Pancreas (tissue), 10 donors: ENCODE data around the gene VASH1. TPM values are rescaled to one million over a fixed set of nuclear protein-coding genes. Genes with fewer than 3 reads are reported as not detected.
A peak's percentile ranks its signal among the peaks of the same experiment; 100 is the strongest.

Source experiments
- ATAC-seq, 4 donors: fragments of 200-7000 bp; cut with Tn5 transposase; one replicate each; pipeline versions ENCODE4 v1.8.0 to v1.9.1; 2020; ENCODE audit warnings: mild to moderate bottlenecking in 4 of 4, moderate library complexity in 4 of 4
- DNase-seq, 6 donors: peaks; one replicate each; pipeline ENCODE4 v3.0.0-alpha.2; 2020
- FAIRE-seq: peaks from 2 replicates; lab custom pipeline; 2012; peaks lifted over from hg19 to GRCh38; lab: Jason Lieb, UNC
- H3K27ac ChIP-seq, 4 donors: fragments of 200-600 bp; sonication (generic); 1 replicate in 3 of 4; 2 replicates in 1 of 4; pipeline versions ENCODE4 v1.5.0 to v1.8.0; 2020
- H3K27me3 ChIP-seq, 4 donors: fragments of 200-600 bp; one replicate each; pipeline ENCODE4 v1.8.0; 2021
- H3K36me3 ChIP-seq, 3 donors: fragments of 200-600 bp; sonication (generic) in 1 of 3; one replicate each; pipeline versions ENCODE4 v1.5.0 to v1.8.0; 2020 to 2021
- H3K4me1 ChIP-seq, 3 donors: fragments of 200-600 bp; one replicate each; pipeline ENCODE4 v1.8.0; 2021
- H3K4me3 ChIP-seq, 4 donors: fragments of 200-600 bp; sonication (generic) in 2 of 4; one replicate each; pipeline versions ENCODE4 v1.5.0 to v1.8.0; 2020 to 2021
- H3K9me3 ChIP-seq, 4 donors: fragments of 200-600 bp; one replicate each; pipeline ENCODE4 v1.8.0; 2021
- CTCF ChIP-seq, 4 donors: fragments of 200-600 bp; sonication (generic) in 3 of 4; IDR thresholded peaks; one replicate each; pipeline versions ENCODE4 v1.5.0 to v1.8.0; 2021; ENCODE audit warnings: antibody characterized with exemption in 4 of 4
- WGBS, 2 donors: extraction: QIAGEN DNeasy Blood & Tissue Kit; methylation state at CpG; one replicate each; pipeline ENCODE4 v1.1.7; 2013; 5-methylcytosine and 5-hydroxymethylcytosine counted together
- intact Hi-C, 3 donors: fragments of 100-400 bp; cut with DNase I; formaldehyde crosslinking; loops; one replicate each; pipeline versions ENCODE4 v1.11.1 to v1.14.2; 2022
- polyA plus RNA-seq, 2 donors: library from polyadenylated mRNA; stranded (reverse); fragments of 200-250 nt; gene quantifications; one replicate each; pipeline ENCODE4 v1.2.3, GENCODE V29; 2013
- total RNA-seq, 6 donors: library from RNA; stranded (reverse); fragmentation: NEBNext Ultra II Directional in 4 of 6; extraction: Animal tissue kit (Norgen Biotek cat#: 25700) in 4 of 6; gene quantifications; one replicate each; pipeline versions ENCODE4 v1.2.1 to v1.2.4, GENCODE V29; 2021 to 2023
- donor health status: healthy with polysubstance abuse.
- donor health status: DM: no; HTN: no; CAD: no; lungs with moderate emphysema.
- donor health status: DM: no; HTN: no; CAD: no.
- donor health status: control.
- donor health status: control.
- donor health status: Bipolar disorder and iron deficiency.
- donor health status: DM: yes; HTN: yes; CAD: no.
- donor health status: DM: no; HTN: no; CAD: no.
- donor health status: DM: no; HTN: no; CAD: no.
- donor health status: DM: yes; HTN: yes; CAD: no.

The VASH1 gene
- total and polyA plus RNA-seq, 8 donors: 1.6 to 15.0 (median 4.7) TPM

DNA sequence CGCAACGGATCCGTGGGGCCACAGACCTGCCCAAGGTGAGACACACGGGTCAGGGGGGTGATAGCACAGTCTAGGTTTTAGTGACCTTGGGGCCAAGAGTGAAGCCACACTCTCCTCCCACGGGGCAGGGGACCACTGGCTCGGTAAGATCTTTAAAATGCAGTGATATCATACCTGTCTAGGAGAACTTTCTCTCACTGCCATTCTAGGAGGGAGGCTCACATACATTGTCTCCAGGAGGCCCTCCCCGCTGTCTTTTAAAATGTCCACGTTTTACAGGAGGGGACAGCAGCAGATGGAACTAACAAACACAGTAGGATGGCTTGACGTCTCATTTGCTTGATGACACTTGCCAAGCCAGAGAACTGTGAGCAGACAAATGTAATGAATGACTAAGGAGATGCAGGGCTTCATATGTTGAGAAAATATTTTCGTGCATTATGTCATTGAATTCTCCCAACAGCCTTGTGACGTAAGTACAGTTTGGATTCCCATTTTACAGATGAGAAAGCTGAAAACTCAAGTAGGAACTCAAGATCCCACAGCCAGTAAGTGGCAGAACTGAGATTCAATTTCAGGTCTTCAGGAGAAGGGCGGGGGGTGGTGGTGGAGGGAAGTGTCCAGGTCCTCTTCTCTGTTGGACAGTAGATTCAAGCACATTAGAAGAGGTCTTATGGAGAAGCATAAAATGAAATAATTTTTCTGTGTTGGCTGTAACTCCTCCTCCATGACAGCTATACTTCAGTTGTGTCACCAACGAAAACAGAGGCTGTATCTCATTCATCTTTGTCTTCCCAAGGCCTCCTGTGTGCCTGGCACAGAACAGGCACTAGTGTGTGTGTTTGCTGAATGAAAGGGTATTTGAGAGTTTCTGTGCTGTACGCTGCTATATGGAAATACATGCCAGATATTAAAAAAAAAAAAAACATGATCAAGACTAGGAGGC, 2.1 kb downstream of the VASH1 start:
- no peak for ATAC-seq
- Histone ChIP-seq H3K9me3 (no peaks in the 10 kb centered on the region), H3K27me3 (no peaks in the 10 kb centered on the region), H3K36me3 (no peaks in the 10 kb centered on the region), H3K4me3 (peak overlapping the region in 1 of 4 donors; percentile 81), H3K4me1 (peaks cover 0 to 3% (median 0%) of the 10 kb centered on the region in 3 donors), H3K27ac (no peak overlapping the region)
- intact Hi-C loops: no loop called here
- no peak for FAIRE-seq
- TF ChIP-seq CTCF (IDR thresholded peaks at IDR 0.05): no peak
- DNase-seq: no peak
- WGBS, 2 donors: 66 to 68% methylated on average over 14 of the region's 14 CpGs

DNA sequence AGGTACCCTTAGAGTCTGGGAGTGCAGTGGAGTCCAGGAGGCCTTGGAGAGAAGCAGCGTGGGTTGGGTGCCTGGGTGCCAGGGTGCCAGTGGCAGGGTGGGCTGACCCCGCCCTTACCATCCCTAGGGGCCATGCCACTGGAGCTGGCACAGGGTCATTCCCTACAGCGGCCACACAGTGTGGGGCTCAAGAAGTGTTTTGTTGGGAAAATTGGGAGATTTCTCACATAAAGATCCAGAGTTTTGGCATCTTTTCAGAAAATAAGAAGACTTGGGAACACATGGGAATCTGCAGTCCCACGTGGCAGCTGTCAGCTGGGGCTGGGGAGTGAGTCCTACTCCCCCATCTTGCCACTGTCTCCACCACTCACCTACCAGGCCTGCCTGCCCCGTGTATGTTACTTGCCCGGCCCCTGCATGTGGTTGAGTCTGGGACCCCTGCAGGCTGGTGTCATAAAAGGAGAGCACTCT, 4.2 kb downstream of the VASH1 start:
- no peak for FAIRE-seq
- H3K4me1 ChIP-seq: peaks cover 0 to 3% (median 0%) of the 10 kb centered on the region in 3 donors
- WGBS, 2 donors: 71% methylated on average over 6 of the region's 6 CpGs
- no peaks in the 10 kb centered on the region for H3K27me3 ChIP-seq
- no peak for TF ChIP-seq CTCF (IDR thresholded peaks at IDR 0.05)
- ATAC-seq: no peak
- intact Hi-C loops: no loop called here
- no peaks in the 10 kb centered on the region for H3K36me3 ChIP-seq
- H3K4me3 ChIP-seq: no peak overlapping the region
- no peak overlapping the region for H3K27ac ChIP-seq
- H3K9me3 ChIP-seq: no peaks in the 10 kb centered on the region
- no peak for DNase-seq

GRCh38 chr14:76767681-76768656, 6.7 kb downstream of the VASH1 start:
- ATAC-seq (peak in 3 of 4 donors; percentile 60 to 74 (median 73)), DNase-seq (peak in 2 of 6 donors; percentile 60), FAIRE-seq (no peak)
- H3K4me3 ChIP-seq: no peak overlapping the region
- WGBS, 2 donors: 47 to 55% methylated on average over 14 to 15 of the region's 15 CpGs
- H3K27ac ChIP-seq: peak overlapping the region in 2 of 4 donors; percentile 14 to 46
- H3K36me3 ChIP-seq: no peaks in the 10 kb centered on the region
- H3K27me3 ChIP-seq: no peaks in the 10 kb centered on the region
- H3K9me3 ChIP-seq: no peaks in the 10 kb centered on the region
- peaks cover 0 to 2% (median 0%) of the 10 kb centered on the region in 3 donors for H3K4me1 ChIP-seq
- TF ChIP-seq CTCF (IDR thresholded peaks at IDR 0.05): no peak
- intact Hi-C loops: no loop called here

DNA sequence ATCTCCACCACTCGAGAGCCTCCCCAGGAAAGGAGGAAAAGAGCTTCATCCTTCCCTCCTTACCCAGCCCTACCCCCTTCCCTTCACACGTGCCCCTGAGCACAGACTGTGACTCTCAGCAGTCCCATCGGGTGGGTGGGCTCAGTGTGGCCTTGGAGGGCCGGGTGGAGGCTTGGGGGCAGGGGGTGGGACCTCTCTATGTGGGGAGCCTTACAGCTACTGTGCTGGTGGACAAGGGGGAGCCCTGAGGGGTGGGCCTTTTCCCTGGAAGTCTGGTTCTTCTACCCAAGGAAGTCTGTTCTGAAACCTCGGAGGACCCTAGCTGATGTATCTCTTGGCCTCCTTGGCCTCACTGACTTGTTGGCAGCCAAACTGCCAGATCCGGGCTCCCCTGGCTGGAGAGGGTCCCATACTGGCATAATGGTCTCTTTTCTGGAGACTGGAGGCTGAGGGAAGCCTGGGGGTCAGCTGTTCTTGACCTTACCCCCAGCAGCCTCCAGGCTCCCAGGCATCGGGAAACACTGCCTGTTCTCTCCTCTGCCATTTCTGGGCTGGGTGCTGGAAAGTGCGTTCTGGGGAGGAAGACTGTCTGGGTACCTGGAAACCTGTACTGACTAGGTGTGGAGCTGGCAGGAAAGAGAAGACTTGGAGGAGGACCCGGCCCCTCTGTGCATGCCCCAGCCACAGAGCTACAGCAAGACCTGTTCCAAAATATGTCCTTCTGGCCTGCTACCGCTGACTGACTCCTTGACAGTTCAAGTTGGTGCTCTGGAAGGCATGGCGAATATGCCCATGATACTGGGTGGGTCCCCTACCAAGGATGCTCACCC, 7.6 kb downstream of the VASH1 start:
- no peaks in the 10 kb centered on the region for H3K36me3 ChIP-seq
- FAIRE-seq (no peak), DNase-seq (peak in 1 of 6 donors; percentile 10), ATAC-seq (no peak)
- intact Hi-C loops: no loop called here
- H3K27ac ChIP-seq: peak overlapping the region in 2 of 4 donors; percentile 41 to 42
- no peaks in the 10 kb centered on the region for H3K9me3 ChIP-seq
- WGBS, 2 donors: 55 to 66% methylated on average over 11 of the region's 11 CpGs
- no peak overlapping the region for H3K4me3 ChIP-seq
- TF ChIP-seq CTCF (IDR thresholded peaks at IDR 0.05): no peak
- H3K27me3 ChIP-seq: no peaks in the 10 kb centered on the region
- peaks cover 0 to 10% (median 0%) of the 10 kb centered on the region in 3 donors for H3K4me1 ChIP-seq
